HUES64 (cell line): ENCODE measurements around the gene ZNF653.
"Not testable (repeated sequence)": the region's sequence is repeated elsewhere in the genome, so short reads cannot be mapped to it uniquely, and the experiment has no call there.

Experiments used
- H3K27ac ChIP-seq: 2 replicates; pipeline ENCODE4 v1.7.0; 2013; ENCODE audit warnings: low read depth, low read length, inconsistent platforms
- H3K27me3 ChIP-seq: 2 replicates; pipeline ENCODE4 v1.6.1; 2013; ENCODE audit warnings: mild to moderate bottlenecking, low read length; ENCODE audit not compliant: insufficient read depth
- H3K36me3 ChIP-seq: 2 replicates; pipeline ENCODE4 v1.6.1; 2013; ENCODE audit warnings: mild to moderate bottlenecking, low read length; ENCODE audit not compliant: insufficient read depth
- H3K4me1 ChIP-seq: 2 replicates; pipeline ENCODE4 v1.6.1; 2013; ENCODE audit warnings: mild to moderate bottlenecking, low read length, moderate library complexity; ENCODE audit not compliant: insufficient read depth
- H3K4me3 ChIP-seq: 2 replicates; pipeline ENCODE4 v1.5.1; 2013; ENCODE audit warnings: mild to moderate bottlenecking, low read length, moderate library complexity
- H3K9ac ChIP-seq: 2 replicates; pipeline ENCODE4 v1.6.1; 2013; ENCODE audit warnings: mild to moderate bottlenecking, low read depth, low read length
- H3K9me3 ChIP-seq: 2 replicates; pipeline ENCODE4 v1.6.1; 2013; ENCODE audit warnings: low read depth, low read length; ENCODE audit not compliant: insufficient read depth
- WGBS: fragments of 150-250, 120-280 bp; methylation state at CpG from one replicate; pipeline ENCODE4 v1.1.7; 2013; ENCODE audit warnings: missing lambda C conversion rate; 5-methylcytosine and 5-hydroxymethylcytosine counted together

ZNF653 gene

DNA sequence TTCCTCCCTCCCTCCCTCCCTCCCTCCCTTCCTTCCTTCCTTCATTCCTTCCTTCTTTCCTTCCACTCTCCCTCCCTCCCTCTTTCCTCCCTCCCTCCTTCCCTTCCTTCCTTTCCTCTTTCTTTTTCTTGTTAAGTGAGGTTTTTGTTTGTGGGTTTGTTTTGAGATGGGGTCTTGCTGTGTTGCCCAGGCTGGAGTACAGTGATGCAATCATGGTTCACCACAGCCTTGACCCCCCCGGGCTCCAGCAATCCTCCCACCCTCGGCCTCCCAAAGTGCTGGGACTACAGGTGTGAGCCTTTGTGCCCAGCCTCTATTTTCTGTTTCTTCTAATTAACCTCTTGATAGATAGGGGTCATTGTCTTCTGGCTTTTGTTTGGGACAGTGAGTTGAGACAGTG, 44.2 kb downstream of the ZNF653 start:
- Histone ChIP-seq H3K9ac (no peak overlapping the region), H3K27ac (no peak overlapping the region), H3K27me3 (no peaks in the 10 kb centered on the region), H3K9me3 (no peaks in the 10 kb centered on the region), H3K36me3 (no peaks in the 10 kb centered on the region), H3K4me1 (0 out of 2 replicates have a peak, but pooled peaks cover 7% of the 10 kb centered on the region), H3K4me3 (no peak overlapping the region)
- 94% methylated on average over 2 of the region's 2 CpGs for WGBS

DNA sequence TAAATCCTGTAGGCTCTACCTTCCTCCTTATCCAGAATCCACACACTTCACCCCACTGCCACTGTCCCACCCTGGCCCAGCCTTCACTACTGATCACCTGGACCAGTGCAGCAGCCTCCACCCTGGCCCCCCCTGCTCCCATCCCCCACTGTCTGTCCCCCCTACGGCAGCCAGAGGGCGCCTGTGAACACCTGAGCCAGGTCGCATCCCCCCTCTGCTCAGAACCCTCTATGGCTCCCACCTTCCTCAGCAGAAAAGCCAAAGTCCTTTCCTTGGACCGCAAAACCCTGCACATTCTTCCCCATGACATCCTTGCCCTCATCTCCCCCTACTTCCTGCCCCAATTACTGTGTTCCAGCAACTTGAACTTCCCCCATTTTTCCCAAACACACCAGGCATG, 45.4 kb downstream of the ZNF653 start:
- Histone ChIP-seq H3K27me3 (no peaks in the 10 kb centered on the region), H3K4me1 (0 out of 2 replicates have a peak, but pooled peaks cover 4% of the 10 kb centered on the region), H3K36me3 (no peaks in the 10 kb centered on the region), H3K9me3 (no peaks in the 10 kb centered on the region), H3K4me3 (no peak overlapping the region), H3K9ac (no peak overlapping the region), H3K27ac (no peak overlapping the region)
- 63% methylated on average over 4 of the region's 4 CpGs for WGBS

DNA sequence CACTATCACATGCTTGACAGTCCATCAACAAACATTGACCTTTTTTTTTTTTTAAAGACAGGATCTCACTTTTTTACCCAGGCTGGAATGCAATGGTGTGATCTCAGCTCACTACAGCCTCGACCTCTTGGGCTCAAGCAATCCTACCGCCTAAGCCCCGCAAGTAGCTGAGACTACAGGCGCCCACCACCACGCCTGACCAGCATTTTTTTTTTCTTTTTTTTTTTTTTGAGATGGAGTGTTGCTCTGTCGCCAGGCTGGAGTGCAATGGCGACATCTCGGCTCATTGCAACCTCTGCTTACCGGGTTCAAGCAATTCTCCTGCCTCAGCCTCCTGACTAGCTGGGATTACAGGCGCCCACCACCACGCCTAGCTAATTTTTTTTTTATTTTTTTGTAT, 46.7 kb downstream of the ZNF653 start:
- not testable (repeated sequence) for H3K36me3 ChIP-seq, H3K4me1 ChIP-seq, H3K27ac ChIP-seq, H3K4me3 ChIP-seq, H3K9me3 ChIP-seq, H3K9ac ChIP-seq, H3K27me3 ChIP-seq
- 88% methylated on average over 11 of the region's 11 CpGs for WGBS

DNA sequence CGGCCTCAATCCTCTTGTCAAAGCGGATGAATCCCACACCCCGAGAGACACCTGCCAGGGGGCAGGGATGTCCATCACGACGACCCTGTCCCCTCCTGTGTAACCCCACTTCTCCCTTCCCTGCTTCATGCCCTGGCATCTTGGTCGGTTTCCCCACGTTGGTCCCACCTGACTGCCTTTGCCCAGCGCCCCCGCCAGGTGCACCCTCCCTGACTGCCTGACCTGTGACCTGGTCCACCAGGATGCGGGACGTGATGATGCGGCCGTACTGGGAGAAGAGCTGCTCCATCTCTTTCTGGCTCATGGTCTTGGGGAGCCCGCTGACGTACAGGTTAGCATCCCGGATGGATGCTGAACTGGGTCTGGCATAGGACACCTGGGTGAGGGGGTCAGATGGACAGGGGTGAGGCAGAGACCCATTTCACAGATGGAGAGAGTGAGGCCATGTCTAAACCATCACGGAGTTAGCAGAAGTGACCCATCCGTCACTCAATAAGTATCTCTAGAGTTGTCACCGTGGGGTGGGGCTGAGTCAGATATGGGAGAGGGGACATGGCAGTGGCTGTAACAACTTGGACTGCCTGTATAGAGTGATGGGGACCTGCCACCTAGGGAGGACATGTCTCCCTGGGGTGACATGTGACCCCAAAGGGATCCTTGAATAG, 47.3 kb downstream of the ZNF653 start:
- Histone ChIP-seq H3K4me1 (0 out of 2 replicates have a peak, but pooled peaks cover 4% of the 10 kb centered on the region), H3K36me3 (no peaks in the 10 kb centered on the region), H3K27me3 (no peaks in the 10 kb centered on the region), H3K27ac (no peak overlapping the region), H3K9ac (no peak overlapping the region), H3K4me3 (no peak overlapping the region), H3K9me3 (no peaks in the 10 kb centered on the region)
- 91% methylated on average over 19 of the region's 19 CpGs for WGBS

DNA sequence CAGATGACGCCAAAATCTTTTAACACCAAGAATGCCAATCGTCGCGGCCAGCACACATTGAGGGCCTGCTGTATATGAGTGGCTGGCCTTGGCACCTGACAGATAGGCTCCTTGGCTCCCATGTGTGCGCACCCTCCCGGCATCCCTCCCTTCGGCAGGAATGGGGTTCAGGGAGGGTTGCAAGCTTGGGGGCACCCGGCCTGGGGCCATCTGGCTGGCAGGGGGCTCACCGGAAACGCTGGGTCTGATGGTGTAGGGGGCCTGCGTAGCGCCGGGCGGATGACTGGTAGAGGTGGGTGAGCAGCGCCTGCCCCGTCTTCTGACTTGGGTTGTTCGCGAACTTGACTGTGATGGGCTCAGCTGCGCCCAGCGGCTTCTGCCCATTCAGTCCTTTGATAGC, 47.8 kb downstream of the ZNF653 start:
- 93% methylated on average over 20 of the region's 20 CpGs for WGBS
- Histone ChIP-seq H3K27me3 (no peaks in the 10 kb centered on the region), H3K27ac (no peak overlapping the region), H3K9me3 (no peaks in the 10 kb centered on the region), H3K4me1 (peaks cover 4% of the 10 kb centered on the region; the same call in 1 of the 2 replicates), H3K9ac (no peak overlapping the region), H3K4me3 (no peak overlapping the region), H3K36me3 (no peaks in the 10 kb centered on the region)

DNA sequence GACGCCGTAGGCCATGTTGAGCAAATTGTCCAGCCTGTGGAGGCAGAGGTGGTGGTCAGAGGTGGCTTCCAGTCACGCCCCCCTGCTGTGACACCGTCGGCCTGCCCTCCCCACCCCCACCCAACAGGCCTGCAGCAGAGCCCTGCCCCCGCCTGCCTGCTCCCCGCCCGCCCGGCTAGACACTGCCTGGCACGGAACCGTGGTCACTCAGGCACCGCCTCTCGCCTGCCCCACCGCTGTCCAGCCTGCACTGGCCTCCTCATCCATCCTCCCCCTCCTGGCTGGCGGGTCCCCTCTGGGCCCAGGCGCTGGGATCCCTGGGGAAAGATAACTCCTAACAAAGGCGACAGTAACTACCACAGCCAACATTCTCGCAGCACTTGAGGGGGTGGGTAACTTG, 48.5 kb downstream of the ZNF653 start:
- H3K27me3 ChIP-seq = no peaks in the 10 kb centered on the region
- no peak overlapping the region for H3K27ac ChIP-seq
- no peak overlapping the region for H3K4me3 ChIP-seq
- H3K4me1 ChIP-seq = peaks cover 10% of the 10 kb centered on the region
- WGBS = 31% methylated on average over 18 of the region's 18 CpGs
- H3K9me3 ChIP-seq = no peaks in the 10 kb centered on the region
- no peak overlapping the region for H3K9ac ChIP-seq
- no peaks in the 10 kb centered on the region for H3K36me3 ChIP-seq

DNA sequence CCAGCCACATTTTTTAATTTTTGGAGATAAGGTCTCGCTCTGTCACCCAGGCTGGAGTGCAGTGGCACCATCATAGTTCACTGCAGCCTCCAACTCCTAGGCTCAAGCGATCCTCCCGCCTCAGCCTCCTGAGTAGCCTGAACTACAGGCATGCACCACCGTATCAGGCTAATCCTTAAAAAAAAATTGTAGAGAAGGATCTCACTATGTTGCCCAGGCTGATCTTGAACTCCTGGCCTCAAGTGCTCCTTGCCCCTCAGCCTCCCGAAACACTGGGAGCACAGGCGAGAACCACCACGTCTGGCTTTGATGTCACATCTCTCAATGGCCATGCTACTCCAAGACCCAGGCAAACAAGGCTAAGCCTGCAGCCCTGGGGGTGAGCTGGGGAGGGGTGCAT, 49.0 kb downstream of the ZNF653 start:
- no peaks in the 10 kb centered on the region for H3K36me3 ChIP-seq
- H3K27me3 ChIP-seq = no peaks in the 10 kb centered on the region
- 89% methylated on average over 7 of the region's 7 CpGs for WGBS
- peaks cover 14% of the 10 kb centered on the region for H3K4me1 ChIP-seq
- no peak overlapping the region for H3K27ac ChIP-seq
- no peak overlapping the region for H3K9ac ChIP-seq
- no peaks in the 10 kb centered on the region for H3K9me3 ChIP-seq
- H3K4me3 ChIP-seq = no peak overlapping the region

DNA sequence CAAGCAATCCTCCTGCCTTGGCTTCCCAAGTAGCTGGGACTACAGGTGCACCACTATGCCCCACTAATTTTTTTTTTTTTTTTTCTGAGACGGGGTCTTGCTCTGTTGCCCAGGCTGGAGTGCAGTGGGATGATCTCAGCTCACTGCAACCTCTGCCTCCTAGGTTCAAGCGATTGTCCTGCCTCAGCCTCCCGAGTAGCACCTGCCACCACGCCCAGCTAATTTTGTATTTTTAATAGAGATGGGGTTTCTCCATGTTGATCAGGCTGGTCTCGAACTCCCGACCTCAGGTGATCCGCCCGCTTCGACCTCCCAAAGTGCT, 50.4 kb downstream of the ZNF653 start:
- not testable (repeated sequence) for H3K9ac ChIP-seq, H3K4me3 ChIP-seq, H3K9me3 ChIP-seq, H3K27me3 ChIP-seq, H3K27ac ChIP-seq, H3K36me3 ChIP-seq
- 97% methylated on average over 9 of the region's 9 CpGs for WGBS
- H3K4me1 ChIP-seq = peaks cover 17% of the 10 kb centered on the region

DNA sequence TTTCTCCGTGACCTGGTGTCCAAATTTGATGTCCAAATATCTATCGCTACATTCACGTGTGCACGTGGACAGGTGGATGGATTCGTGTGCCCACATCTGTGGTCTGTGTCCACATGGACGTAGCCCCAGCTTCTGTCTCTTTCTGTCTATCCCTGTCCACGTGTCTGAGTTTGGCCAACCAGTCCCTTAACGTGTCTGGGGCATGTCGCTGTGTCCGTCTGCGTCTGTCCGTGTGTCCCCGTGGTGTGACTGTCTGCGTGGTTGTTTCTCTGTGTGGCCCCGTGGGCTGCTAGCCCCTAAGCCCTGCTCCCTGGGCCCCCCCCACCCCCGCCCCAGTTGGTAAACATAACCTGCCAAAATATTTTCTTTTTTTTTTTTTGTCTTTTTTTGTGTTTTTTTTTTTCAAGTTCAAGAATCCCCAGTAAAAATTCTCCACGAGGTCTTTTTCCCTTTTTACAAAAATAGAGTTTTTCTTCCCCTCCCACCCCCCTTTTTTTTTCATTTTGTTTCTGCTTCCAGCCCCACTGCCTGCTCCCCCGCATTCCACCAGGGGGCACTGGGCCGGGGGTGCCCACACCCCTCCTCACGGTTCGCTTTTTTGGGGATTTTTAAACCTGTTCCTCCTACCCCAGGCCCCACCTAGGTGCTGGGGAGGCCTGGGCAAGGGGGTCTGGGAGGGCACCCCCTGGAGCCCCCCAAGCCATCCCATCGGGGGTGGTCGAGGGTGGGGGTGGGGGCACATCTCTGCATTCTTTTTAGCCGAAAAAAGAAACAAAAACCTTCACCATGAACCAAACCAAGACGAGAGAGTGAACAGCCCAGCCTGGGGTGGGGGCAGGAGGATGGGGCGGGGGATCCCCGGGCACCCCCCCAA, 51.9 kb downstream of the ZNF653 start:
- WGBS = 80% methylated on average over 22 of the region's 27 CpGs

DNA sequence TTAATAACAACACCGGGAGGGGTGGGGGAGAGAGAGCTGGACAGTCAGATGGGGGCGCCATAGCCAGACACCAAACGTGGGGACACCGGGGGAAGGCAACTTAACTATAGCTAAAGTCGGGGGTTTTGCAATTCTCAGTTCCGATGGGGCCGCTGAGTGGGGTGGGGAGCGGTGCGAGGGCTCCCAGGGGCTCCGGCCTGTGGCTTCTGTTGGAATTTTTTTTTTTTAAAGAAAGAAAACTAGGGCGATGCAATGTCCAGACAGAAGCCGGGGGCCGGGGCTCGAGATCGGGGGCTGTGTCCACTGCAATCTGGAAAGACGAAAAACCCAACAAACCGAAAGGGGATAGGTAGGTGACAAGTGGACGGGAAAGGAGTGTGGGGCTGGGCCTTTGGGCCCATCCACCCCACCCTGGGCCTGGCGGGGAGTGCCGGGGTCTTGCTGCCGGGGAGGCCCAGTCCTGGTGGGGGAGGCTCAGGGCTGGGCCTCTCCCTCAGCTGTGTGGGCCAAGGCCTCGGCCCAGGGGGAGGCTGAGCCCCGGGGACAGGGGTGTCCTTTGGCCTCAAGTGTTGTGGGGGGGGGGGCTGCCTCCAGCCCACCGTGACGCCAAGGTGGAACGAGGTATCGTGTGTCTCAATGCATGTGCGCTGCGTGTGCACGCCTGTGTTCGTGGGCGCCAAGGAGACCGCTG, 52.9 kb downstream of the ZNF653 start:
- Histone ChIP-seq H3K9ac (no peak overlapping the region), H3K27ac (0 out of 2 replicates have a peak overlapping the region, but pooled peaks have one; percentile 8), H3K27me3 (no peaks in the 10 kb centered on the region), H3K4me1 (peaks cover 17% of the 10 kb centered on the region), H3K36me3 (peaks cover 29% of the 10 kb centered on the region), H3K4me3 (no peak overlapping the region), H3K9me3 (no peaks in the 10 kb centered on the region)
- WGBS = 84% methylated on average over 33 of the region's 33 CpGs

More for the DNA sequence above, 51.9 kb downstream of the ZNF653 start:
- H3K27me3 ChIP-seq = no peaks in the 10 kb centered on the region
- peaks cover 17% of the 10 kb centered on the region for H3K4me1 ChIP-seq
- H3K9me3 ChIP-seq = no peaks in the 10 kb centered on the region
- H3K9ac ChIP-seq = no peak overlapping the region
- H3K4me3 ChIP-seq = no peak overlapping the region
- no peak overlapping the region for H3K27ac ChIP-seq
- H3K36me3 ChIP-seq = peaks cover 19% of the 10 kb centered on the region
